Posterior vena cava (tissue), 2 donors: ENCODE data around the gene ANKRD11. TPM values are rescaled to one million over a fixed set of nuclear protein-coding genes. Genes with fewer than 3 reads are reported as not detected.

Experiments
- DNase-seq: peaks from one replicate; pipeline ENCODE4 v3.0.0-alpha.2; 2020; ENCODE audit warnings: low spot score
- intact Hi-C, 2 donors: fragments of 100-400 bp; cut with DNase I; formaldehyde crosslinking; loops; one replicate each; pipeline versions ENCODE4 v1.14.1 to v1.14.2; 2022 to 2023
- total RNA-seq, 2 donors: library from RNA; stranded (reverse); fragmentation: NEBNext Ultra II Directional; extraction: Animal tissue kit (Norgen Biotek cat#: 25700); gene quantifications; one replicate each; pipeline ENCODE4 v1.2.1, GENCODE V29; 2021
- donor health status: DM: yes; HTN: yes; CAD: no.
- donor health status: DM: yes; HTN: yes; CAD: no.

ANKRD11 gene
- total RNA-seq, 2 donors from 2014 or later, result 95.0 to 110 TPM

- no peak for DNase-seq
- intact Hi-C loops, result no loop called here
Observed at GRCh38 chr16:89293276-89294143, 196.9 kb downstream of the ANKRD11 start.

- DNase-seq, result no peak
- intact Hi-C loops, result no loop called here
Observed at GRCh38 chr16:89292443-89293078, 197.8 kb downstream of the ANKRD11 start.

GRCh38 chr16:89291776-89292175 lies 198.6 kb downstream of the ANKRD11 start:
- intact Hi-C loops, result no loop called here
- no peak for DNase-seq

- intact Hi-C loops, result no loop called here
Observed at GRCh38 chr16:89291363-89291762, 199.0 kb downstream of the ANKRD11 start.

GRCh38 chr16:89290887-89291286 lies 199.5 kb downstream of the ANKRD11 start:
- intact Hi-C loops, result no loop called here
- DNase-seq, result no peak

More at GRCh38 chr16:89291363-89291762, 199.0 kb downstream of the ANKRD11 start:
- no peak for DNase-seq

GRCh38 chr16:89290472-89290871 lies 199.9 kb downstream of the ANKRD11 start:
- intact Hi-C loops, result no loop called here
- no peak for DNase-seq

GRCh38 chr16:89289428-89290395 lies 200.6 kb downstream of the ANKRD11 start:
- DNase-seq, result peak; percentile 90
- intact Hi-C loops, result no loop called here

- DNase-seq, result no peak
- intact Hi-C loops, result no loop called here
Observed at GRCh38 chr16:89288966-89289365, 201.4 kb downstream of the ANKRD11 start.

GRCh38 chr16:89288577-89288844 lies 201.8 kb downstream of the ANKRD11 start:
- intact Hi-C loops, result no loop called here
- no peak for DNase-seq

GRCh38 chr16:89287777-89288576 lies 202.4 kb downstream of the ANKRD11 start:
- no peak for DNase-seq
- intact Hi-C loops, result no loop called here

- DNase-seq, result no peak
- intact Hi-C loops, result no loop called here
Observed at GRCh38 chr16:89286096-89286495, 204.3 kb downstream of the ANKRD11 start.

- intact Hi-C loops, result no loop called here
- DNase-seq, result no peak
Observed at GRCh38 chr16:89285381-89285780, 205.0 kb downstream of the ANKRD11 start.

GRCh38 chr16:89283449-89283848 lies 206.9 kb downstream of the ANKRD11 start:
- no peak for DNase-seq
- intact Hi-C loops, result no loop called here

- no peak for DNase-seq
- intact Hi-C loops, result no loop called here
Observed at GRCh38 chr16:89282523-89282922, 207.8 kb downstream of the ANKRD11 start.

GRCh38 chr16:89281829-89282228 lies 208.5 kb downstream of the ANKRD11 start:
- DNase-seq, result no peak

GRCh38 chr16:89281189-89281577 lies 209.2 kb downstream of the ANKRD11 start:
- DNase-seq, result no peak
- intact Hi-C loops, result no loop called here

More at GRCh38 chr16:89281829-89282228, 208.5 kb downstream of the ANKRD11 start:
- intact Hi-C loops, result no loop called here

- intact Hi-C loops, result no loop called here
- DNase-seq, result no peak
Observed at GRCh38 chr16:89280546-89281188, 209.7 kb downstream of the ANKRD11 start.

- intact Hi-C loops, result no loop called here
- DNase-seq, result no peak
Observed at GRCh38 chr16:89279666-89280481, 210.5 kb downstream of the ANKRD11 start.
